PC-3 (cell line): Measurements from ENCODE around the gene ZYX.

Source experiments
- CTCF ChIP-seq: fragments of 300-600 bp; sonication (generic); conservative IDR thresholded peaks from 2 replicates; pipeline ENCODE4 v1.5.1; 2017; ENCODE audit warnings: antibody characterized with exemption, low read depth, mild to moderate bottlenecking, low read length
- EZH2phosphoT487 ChIP-seq: fragments of 300-600 bp; sonication (generic); IDR thresholded peaks from 2 replicates; pipeline ENCODE4 v1.6.1; 2018; ENCODE audit warnings: mild to moderate bottlenecking, antibody characterized with exemption, low read length, borderline replicate concordance

DNA sequence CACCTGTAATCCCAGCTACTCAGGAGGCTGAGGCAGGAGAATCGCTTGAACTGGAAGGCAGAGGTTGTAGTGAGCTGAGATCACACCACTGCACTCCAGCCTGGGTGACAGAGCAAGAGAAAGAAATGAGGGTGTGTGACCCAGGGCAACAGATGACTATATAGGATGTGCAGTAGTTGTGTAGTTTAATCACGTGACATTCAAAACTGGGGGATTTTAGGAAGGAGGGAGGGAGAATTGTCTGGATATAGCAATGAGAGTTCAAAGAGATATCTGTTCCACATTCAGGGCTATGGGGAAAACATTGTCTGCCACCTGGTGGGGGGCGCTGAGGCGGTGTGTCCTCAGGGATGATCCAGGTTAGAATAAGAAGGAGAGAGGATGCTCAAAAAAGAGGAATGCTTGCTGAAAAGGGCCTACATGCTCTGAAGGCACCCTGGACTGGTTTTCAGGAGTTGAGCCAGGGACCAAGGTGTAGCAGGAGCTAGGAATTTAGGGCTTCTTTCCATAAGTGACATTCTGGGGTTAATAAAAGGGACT is 7.8 kb upstream of the ZYX start:
- TF ChIP-seq EZH2phosphoT487 (no peak), CTCF (peak; percentile 46)
